K562 (cell line): ENCODE results near the gene IMMP2L. TPM values are rescaled to one million over a fixed set of nuclear protein-coding genes. Genes with fewer than 3 reads are reported as not detected.

Source experiments
- ATAC-seq: fragments of 200-7000 bp; cut with Tn5 transposase; 3 replicates; pipeline ENCODE4 v1.9.1; 2020; ENCODE audit warnings: moderate library complexity
- BruUV-seq: library from RNA; stranded (reverse); fragments of 400-500 nt; replicated peaks from 2 replicates; lab custom pipeline; 2021; lab: Mats Ljungman, UMichigan
- CTCF ChIA-PET: fragments of 300-600 bp; formaldehyde crosslinking; extraction: SDS; loops from one replicate; lab custom pipeline; 2021; ENCODE audit warnings: low intra/inter-chr PET ratio; lab: Yijun Ruan, JAX
- POLR2A ChIA-PET: fragments of 300-600, 350-650 bp; sonication (Branson Sonifier 250); formaldehyde crosslinking; extraction: SDS; loops from one replicate; lab custom pipeline; 2021; ENCODE audit warnings: antibody characterized with exemption, inconsistent platforms; lab: Yijun Ruan, JAX
- DNase-seq, 4 experiments: peaks; one replicate each; pipeline versions ENCODE4 v3.0.0 to v3.0.0-alpha.2; 2011 to 2018; ENCODE audit warnings: low spot score in 3 of 4, mixed read lengths in 3 of 4; ENCODE audit errors: extremely low read depth in 1 of 4
- FAIRE-seq: peaks from 2 replicates; lab custom pipeline; 2011; peaks lifted over from hg19 to GRCh38; lab: Jason Lieb, UNC
- H2AFZ ChIP-seq: 2 replicates; pipeline ENCODE4 v1.6.0; 2011; ENCODE audit warnings: low read depth, low read length, control low read depth, inconsistent platforms
- H3K27ac ChIP-seq: fragments of 200-600 bp; 3 replicates; pipeline ENCODE4 v1.8.0; 2011; ENCODE audit warnings: low read depth, mild to moderate bottlenecking, control low read depth, inconsistent platforms, low read length, moderate library complexity, mixed read lengths; ENCODE audit errors: extremely low read depth
- H3K27me3 ChIP-seq, 2 experiments: fragments of 300-600 bp in 1 of 2; 2 replicates in 1 of 2; 3 replicates in 1 of 2; pipeline versions ENCODE4 v1.6.0 to v1.8.0; 2011; ENCODE audit warnings: inconsistent platforms in 2 of 2, low read length in 2 of 2, mild to moderate bottlenecking in 1 of 2, mixed read lengths in 1 of 2, moderate library complexity in 1 of 2; ENCODE audit not compliant: control insufficient read depth in 2 of 2, insufficient read depth in 2 of 2
- H3K36me3 ChIP-seq: fragments of 300-600 bp; 3 replicates; pipeline ENCODE4 v1.8.0; 2011; ENCODE audit warnings: mild to moderate bottlenecking, low read length, inconsistent platforms; ENCODE audit not compliant: control insufficient read depth, insufficient read depth
- H3K4me1 ChIP-seq, 2 experiments: fragments of 200-600 bp in 1 of 2; replicated peaks in 1 of 2; 2 replicates in 1 of 2; 3 replicates in 1 of 2; pipeline versions ENCODE4 v1.5.1 to v1.8.0; 2011; ENCODE audit warnings: inconsistent platforms in 2 of 2, low read length in 2 of 2, mild to moderate bottlenecking in 1 of 2, mixed read lengths in 1 of 2, moderate library complexity in 1 of 2; ENCODE audit not compliant: control insufficient read depth in 2 of 2, insufficient read depth in 2 of 2
- H3K4me2 ChIP-seq: 2 replicates; pipeline ENCODE4 v1.6.1; 2011; ENCODE audit warnings: low read length, control low read depth, inconsistent platforms, mixed read lengths; ENCODE audit not compliant: insufficient read depth
- H3K4me3 ChIP-seq: fragments of 200-600 bp; sonication (generic), shearing (Covaris generic); 2 replicates; pipeline ENCODE4 v1.5.1; 2016; ENCODE audit warnings: control low read depth, inconsistent platforms
- H3K79me2 ChIP-seq: fragments of 200-600 bp; 3 replicates; pipeline ENCODE4 v1.8.0; 2011; ENCODE audit warnings: low read length, inconsistent platforms; ENCODE audit not compliant: control insufficient read depth, insufficient read depth
- H3K9ac ChIP-seq, 2 experiments: 2 replicates each; pipeline versions ENCODE4 v1.6.0 to v1.6.1; 2011; ENCODE audit warnings: low read depth in 2 of 2, low read length in 2 of 2, control low read depth in 1 of 2, inconsistent platforms in 1 of 2, mild to moderate bottlenecking in 1 of 2, mixed read lengths in 1 of 2; ENCODE audit not compliant: insufficient read depth in 1 of 2
- H3K9me1 ChIP-seq: one replicate; pipeline ENCODE4 v1.6.0; 2011; ENCODE audit warnings: inconsistent platforms, mild to moderate bottlenecking, low read length, moderate library complexity; ENCODE audit not compliant: control insufficient read depth, insufficient read depth
- H3K9me3 ChIP-seq: replicated peaks from 2 replicates; pipeline ENCODE4 v1.5.1; 2011; ENCODE audit warnings: low read depth, low read length, inconsistent platforms; ENCODE audit not compliant: control insufficient read depth, insufficient read depth
- H4K20me1 ChIP-seq: replicated peaks from 2 replicates; pipeline ENCODE4 v1.6.1; 2011; ENCODE audit warnings: low read length, inconsistent platforms, mixed read lengths; ENCODE audit not compliant: control insufficient read depth, insufficient read depth
- BRCA1 ChIP-seq, 2 experiments: fragments of 450-650 bp in 1 of 2; sonication (generic) in 1 of 2; formaldehyde crosslinking in 1 of 2; IDR thresholded peaks; 2 replicates each; pipeline versions ENCODE4 v1.5.0 to v1.6.1; 2017 to 2020; ENCODE audit warnings: mild to moderate bottlenecking in 1 of 2, missing genetic modification reagents in 1 of 2
- CBX2 ChIP-seq: fragments of 200-600 bp; sonication (generic); IDR thresholded peaks from one replicate; pipeline ENCODE4 v1.6.1; 2012; ENCODE audit warnings: mild to moderate bottlenecking, low read length, inconsistent platforms; ENCODE audit not compliant: insufficient read depth, poor library complexity, severe bottlenecking
- CBX5 ChIP-seq: IDR thresholded peaks from 2 replicates; pipeline ENCODE4 v1.6.1; 2014; ENCODE audit warnings: low read depth, borderline replicate concordance
- CCNT2 ChIP-seq: IDR thresholded peaks from 2 replicates; pipeline ENCODE4 v1.6.1; 2011; ENCODE audit warnings: borderline replicate concordance, low read depth, mild to moderate bottlenecking, moderate library complexity, mixed read lengths, low read length; ENCODE audit not compliant: insufficient read length; ENCODE audit errors: extremely low read depth
- ELF2 ChIP-seq: fragments of 250-450 bp; sonication (Bioruptor Pico); IDR thresholded peaks from 2 replicates; pipeline ENCODE4 v1.5.0; 2021; ENCODE audit warnings: mild to moderate bottlenecking
- FOXK2 ChIP-seq, 2 experiments: fragments of 450-650 bp; IDR thresholded peaks in 1 of 2; conservative IDR thresholded peaks in 1 of 2; 2 replicates each; pipeline ENCODE4 v1.6.1; 2016; ENCODE audit warnings: low read depth in 2 of 2, mild to moderate bottlenecking in 1 of 2
- HDGF ChIP-seq: fragments of 450-650 bp; IDR thresholded peaks from 2 replicates; pipeline ENCODE4 v1.6.1; 2016
- KAT2B ChIP-seq: IDR thresholded peaks from one replicate; pipeline ENCODE4 v1.6.1; 2012; ENCODE audit warnings: low read depth, mild to moderate bottlenecking, control low read depth, inconsistent platforms, low read length, moderate library complexity
- MED1 ChIP-seq: sonication (generic); formaldehyde crosslinking; IDR thresholded peaks from 2 replicates; pipeline ENCODE4 v1.8.1; 2023; ENCODE audit warnings: missing genetic modification reagents, borderline replicate concordance
- NCOR1 ChIP-seq: fragments of 450-650 bp; IDR thresholded peaks from 2 replicates; pipeline ENCODE4 v1.6.1; 2016; ENCODE audit warnings: mild to moderate bottlenecking, moderate library complexity
- POLR2H ChIP-seq: IDR thresholded peaks from 2 replicates; pipeline ENCODE4 v1.6.1; 2016; ENCODE audit warnings: missing genetic modification characterization, low read depth, mild to moderate bottlenecking, control low read depth, missing compliant biosample characterization, moderate library complexity
- YBX1 ChIP-seq: fragments of 450-650 bp; IDR thresholded peaks from 2 replicates; pipeline ENCODE4 v1.7.1; 2016; ENCODE audit warnings: mild to moderate bottlenecking
- ZNF347 ChIP-seq: fragments of 450-650 bp; formaldehyde crosslinking; IDR thresholded peaks from 2 replicates; pipeline ENCODE4 v1.4.0; 2020; ENCODE audit warnings: low read depth, mild to moderate bottlenecking, moderate library complexity
- WGBS: fragments of 100-300 bp; shearing (Covaris generic); methylation state at CpG from one replicate; pipeline ENCODE4 v1.1.6; 2016; ENCODE audit warnings: low coverage, mixed read lengths; ENCODE audit not compliant: insufficient coverage; ENCODE audit errors: missing lambda C conversion rate; 5-methylcytosine and 5-hydroxymethylcytosine counted together
- in situ Hi-C: fragments of 300-500 bp; cut with MboI; formaldehyde crosslinking; loops from 4 replicates; pipeline ENCODE4 v1.15.0; 2018; ENCODE audit warnings: inconsistent platforms, mixed read lengths
- intact Hi-C: fragments of 100-400 bp; cut with micrococcal nuclease; formaldehyde crosslinking; loops from 2 replicates; pipeline ENCODE4 v1.14.2; 2022
- polyA plus RNA-seq, 8 experiments: library from polyadenylated mRNA; depleted of rRNA in 4 of 8; stranded (reverse) in 5 of 8; unstranded in 3 of 8; fragments of >200 nt; fragmentation: Nextera tagmentation in 2 of 8; fragmentation: Illumina TruSeq in 1 of 8; extraction: Ambion mirVana in 2 of 8; extraction: Trizol in 1 of 8; gene quantifications; 2 replicates each; pipeline versions ENCODE4 v1.2.1 to v1.2.3, GENCODE V29; 2011 to 2014; ENCODE audit warnings: inconsistent platforms in 1 of 8, missing spikeins in 1 of 8
- total RNA-seq, 7 experiments: library from RNA; depleted of rRNA in 6 of 7; stranded (reverse); fragments of >200 nt in 6 of 7; fragmentation: Illumina TruSeq in 2 of 7; extraction: Trizol in 2 of 7; gene quantifications; 2 replicates each; pipeline versions ENCODE4 v1.2.1 to v1.2.3, GENCODE V29; 2011 to 2021; ENCODE audit warnings: low replicate concordance in 1 of 7
- TF ChIP-seq, protein P1 (sequence below), 2 experiments: fragments of 450-650 bp; conservative IDR thresholded peaks; 2 replicates each; pipeline ENCODE4 v1.6.1; 2017; ENCODE audit warnings: mild to moderate bottlenecking in 2 of 2, moderate library complexity in 2 of 2
- TF ChIP-seq, protein P2 (sequence below): fragments of 450-650 bp; IDR thresholded peaks from 2 replicates; pipeline ENCODE4 v1.6.1; 2018; ENCODE audit warnings: mild to moderate bottlenecking, low read depth; ENCODE audit not compliant: partially characterized antibody
- TF ChIP-seq, protein P3 (sequence below): fragments of 250-450 bp; sonication (Bioruptor Pico); IDR thresholded peaks from 2 replicates; pipeline ENCODE4 v1.4.0; 2020; ENCODE audit warnings: mild to moderate bottlenecking, moderate library complexity, borderline replicate concordance

The IMMP2L gene
- total and polyA plus RNA-seq, 9 of the 15 experiments (the other 6 are each of a cell fraction or from before 2014, with no cell fraction given): 29.7 to 116 (median 53.0) TPM

DNA sequence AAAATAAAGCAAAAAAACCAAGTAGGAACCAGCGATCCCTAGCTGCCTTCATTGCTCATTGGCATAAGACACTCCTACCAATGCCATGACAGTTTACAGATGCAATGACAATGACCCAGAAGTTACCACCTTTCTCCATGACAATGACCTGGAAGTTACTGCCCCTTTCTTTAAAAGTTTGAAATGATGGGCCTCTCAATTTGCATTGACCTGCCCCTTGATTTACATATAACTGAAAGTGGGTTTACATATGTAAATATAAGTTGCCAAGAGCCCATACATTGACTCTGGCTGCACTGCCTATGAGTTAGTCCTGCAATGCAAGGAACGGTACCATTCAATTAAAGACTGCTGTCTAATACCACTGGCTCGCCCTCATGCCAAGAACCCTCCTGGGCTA lies 712.1 kb downstream of the IMMP2L start:
- 33% methylated on average over 3 of the region's 3 CpGs for WGBS
- POLR2A ChIA-PET: no interaction called here
- intact Hi-C loops: no loop called here
- TF ChIP-seq, protein P1, sequence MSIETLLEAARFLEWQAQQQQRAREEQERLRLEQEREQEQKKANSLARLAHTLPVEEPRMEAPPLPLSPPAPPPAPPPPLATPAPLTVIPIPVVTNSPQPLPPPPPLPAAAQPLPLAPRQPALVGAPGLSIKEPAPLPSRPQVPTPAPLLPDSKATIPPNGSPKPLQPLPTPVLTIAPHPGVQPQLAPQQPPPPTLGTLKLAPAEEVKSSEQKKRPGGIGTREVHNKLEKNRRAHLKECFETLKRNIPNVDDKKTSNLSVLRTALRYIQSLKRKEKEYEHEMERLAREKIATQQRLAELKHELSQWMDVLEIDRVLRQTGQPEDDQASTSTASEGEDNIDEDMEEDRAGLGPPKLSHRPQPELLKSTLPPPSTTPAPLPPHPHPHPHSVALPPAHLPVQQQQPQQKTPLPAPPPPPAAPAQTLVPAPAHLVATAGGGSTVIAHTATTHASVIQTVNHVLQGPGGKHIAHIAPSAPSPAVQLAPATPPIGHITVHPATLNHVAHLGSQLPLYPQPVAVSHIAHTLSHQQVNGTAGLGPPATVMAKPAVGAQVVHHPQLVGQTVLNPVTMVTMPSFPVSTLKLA (conservative IDR thresholded peaks at IDR 0.05): no peak
- TF ChIP-seq, protein P2, sequence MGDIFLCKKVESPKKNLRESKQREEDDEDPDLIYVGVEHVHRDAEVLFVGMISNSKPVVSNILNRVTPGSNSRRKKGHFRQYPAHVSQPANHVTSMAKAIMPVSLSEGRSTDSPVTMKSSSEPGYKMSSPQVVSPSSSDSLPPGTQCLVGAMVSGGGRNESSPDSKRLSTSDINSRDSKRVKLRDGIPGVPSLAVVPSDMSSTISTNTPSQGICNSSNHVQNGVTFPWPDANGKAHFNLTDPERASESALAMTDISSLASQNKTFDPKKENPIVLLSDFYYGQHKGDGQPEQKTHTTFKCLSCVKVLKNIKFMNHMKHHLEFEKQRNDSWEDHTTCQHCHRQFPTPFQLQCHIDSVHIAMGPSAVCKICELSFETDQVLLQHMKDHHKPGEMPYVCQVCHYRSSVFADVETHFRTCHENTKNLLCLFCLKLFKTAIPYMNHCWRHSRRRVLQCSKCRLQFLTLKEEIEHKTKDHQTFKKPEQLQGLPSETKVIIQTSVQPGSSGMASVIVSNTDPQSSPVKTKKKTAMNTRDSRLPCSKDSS: no peak
- no peak for TF ChIP-seq HDGF
- TF ChIP-seq KAT2B: no peak
- TF ChIP-seq NCOR1: no peak
- no peak for TF ChIP-seq MED1 (CRISPR knock-in tag)
- TF ChIP-seq POLR2H: no peak
- TF ChIP-seq, protein P3, sequence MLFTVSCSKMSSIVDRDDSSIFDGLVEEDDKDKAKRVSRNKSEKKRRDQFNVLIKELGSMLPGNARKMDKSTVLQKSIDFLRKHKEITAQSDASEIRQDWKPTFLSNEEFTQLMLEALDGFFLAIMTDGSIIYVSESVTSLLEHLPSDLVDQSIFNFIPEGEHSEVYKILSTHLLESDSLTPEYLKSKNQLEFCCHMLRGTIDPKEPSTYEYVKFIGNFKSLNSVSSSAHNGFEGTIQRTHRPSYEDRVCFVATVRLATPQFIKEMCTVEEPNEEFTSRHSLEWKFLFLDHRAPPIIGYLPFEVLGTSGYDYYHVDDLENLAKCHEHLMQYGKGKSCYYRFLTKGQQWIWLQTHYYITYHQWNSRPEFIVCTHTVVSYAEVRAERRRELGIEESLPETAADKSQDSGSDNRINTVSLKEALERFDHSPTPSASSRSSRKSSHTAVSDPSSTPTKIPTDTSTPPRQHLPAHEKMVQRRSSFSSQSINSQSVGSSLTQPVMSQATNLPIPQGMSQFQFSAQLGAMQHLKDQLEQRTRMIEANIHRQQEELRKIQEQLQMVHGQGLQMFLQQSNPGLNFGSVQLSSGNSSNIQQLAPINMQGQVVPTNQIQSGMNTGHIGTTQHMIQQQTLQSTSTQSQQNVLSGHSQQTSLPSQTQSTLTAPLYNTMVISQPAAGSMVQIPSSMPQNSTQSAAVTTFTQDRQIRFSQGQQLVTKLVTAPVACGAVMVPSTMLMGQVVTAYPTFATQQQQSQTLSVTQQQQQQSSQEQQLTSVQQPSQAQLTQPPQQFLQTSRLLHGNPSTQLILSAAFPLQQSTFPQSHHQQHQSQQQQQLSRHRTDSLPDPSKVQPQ (CRISPR knock-in tag): no peak
- no peak for TF ChIP-seq ELF2 (CRISPR knock-in tag)
- TF ChIP-seq CCNT2: no peak
- TF ChIP-seq FOXK2 (conservative IDR thresholded peaks at IDR 0.05 in 1 of 2, IDR thresholded peaks at IDR 0.05 in 1 of 2; ENCODE audit: low read depth in 2 of 2): no peak
- TF ChIP-seq CBX2: no peak
- no peak for TF ChIP-seq ZNF347
- TF ChIP-seq YBX1: no peak
- TF ChIP-seq CBX5: no peak
- TF ChIP-seq BRCA1 (IDR thresholded peaks at IDR 0.05): no peak
- TF ChIP-seq BRCA1 (CRISPR knock-in tag; IDR thresholded peaks at IDR 0.05): no peak

More for the DNA sequence above, 712.1 kb downstream of the IMMP2L start:
- Histone ChIP-seq H3K4me3 (no peak overlapping the region), H3K27me3 (no peaks in the 10 kb centered on the region), H3K9ac (no peak overlapping the region), H3K4me1 (no peaks in the 10 kb centered on the region), H3K36me3 (no peaks in the 10 kb centered on the region), H3K27ac (no peak overlapping the region), H3K9me1 (no peaks in the 10 kb centered on the region), H4K20me1 (no peaks in the 10 kb centered on the region), H3K79me2 (no peaks in the 10 kb centered on the region), H2AFZ (no peak overlapping the region), H3K9me3 (no peaks in the 10 kb centered on the region), H3K4me2 (no peak overlapping the region)
- FAIRE-seq: no peak
- CTCF ChIA-PET: no interaction called here
- ATAC-seq: no peak
- in situ Hi-C loops: no loop called here
- no peak for DNase-seq
- no TSS peak for BruUV-seq
